ENCODE data around the gene SPAM1. TPM values are rescaled to one million over a fixed set of nuclear protein-coding genes. Genes with fewer than 3 reads are reported as not detected.
"Not testable (repeated sequence)": the region's sequence is repeated elsewhere in the genome, so short reads cannot be mapped to it uniquely, and the experiment has no call there.

SPAM1 gene
- total RNA-seq, 2 experiments from 2014 or later = not detected

DNA sequence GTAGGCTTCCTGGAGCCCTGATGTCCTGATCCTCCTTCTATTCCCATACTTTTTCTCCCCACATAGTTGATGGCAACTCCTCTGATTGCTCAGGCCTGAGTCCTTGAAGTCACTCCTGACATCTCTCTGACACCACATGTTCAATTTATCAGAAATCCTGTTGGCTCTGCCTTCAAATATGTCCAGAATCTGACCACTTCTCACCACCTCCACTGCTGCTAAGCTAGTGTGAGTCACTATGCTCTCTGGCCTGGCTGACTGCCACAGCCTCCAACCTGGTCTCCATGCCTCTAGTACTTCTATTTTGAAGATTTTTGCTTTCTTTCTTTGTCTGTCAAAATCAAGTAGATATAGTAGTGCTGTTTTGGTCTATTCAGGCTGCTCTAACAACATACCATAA, 54.8 kb downstream of the SPAM1 start:
- Mint-ChIP-seq H3K4me1 (no peaks in the 10 kb centered on the region), H3K9me3 (peaks cover 1% of the 10 kb centered on the region), H3K27ac (no peak overlapping the region), H3K27me3 (no peaks in the 10 kb centered on the region), H3K36me3 (no peaks in the 10 kb centered on the region), H3K4me3 (no peak overlapping the region)
- DNase-seq = no peak

DNA sequence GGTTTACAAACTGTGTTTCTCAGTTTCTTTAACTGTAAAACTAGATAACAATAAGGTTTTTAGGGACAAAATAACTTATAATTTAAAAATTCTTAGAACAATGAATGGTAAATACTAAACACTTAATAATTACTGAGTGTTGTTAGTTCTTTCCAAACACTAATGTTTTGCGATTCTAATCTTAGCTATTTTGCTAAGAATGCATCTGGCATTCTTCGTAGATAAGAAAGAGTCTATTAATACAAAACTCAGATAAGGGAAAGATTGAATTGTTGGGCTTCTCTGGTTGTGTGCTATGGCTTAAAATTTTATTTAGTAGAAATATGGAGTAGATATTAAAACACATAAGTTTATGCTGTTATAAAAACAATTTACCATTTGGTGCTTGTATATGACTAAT, 62.4 kb downstream of the SPAM1 start:
- Mint-ChIP-seq H3K4me3 (no peak overlapping the region), H3K9me3 (peaks cover 5% of the 10 kb centered on the region), H3K36me3 (no peaks in the 10 kb centered on the region), H3K4me1 (no peaks in the 10 kb centered on the region), H3K27ac (no peak overlapping the region), H3K27me3 (peaks cover 5% of the 10 kb centered on the region)
- no peak for DNase-seq

DNA sequence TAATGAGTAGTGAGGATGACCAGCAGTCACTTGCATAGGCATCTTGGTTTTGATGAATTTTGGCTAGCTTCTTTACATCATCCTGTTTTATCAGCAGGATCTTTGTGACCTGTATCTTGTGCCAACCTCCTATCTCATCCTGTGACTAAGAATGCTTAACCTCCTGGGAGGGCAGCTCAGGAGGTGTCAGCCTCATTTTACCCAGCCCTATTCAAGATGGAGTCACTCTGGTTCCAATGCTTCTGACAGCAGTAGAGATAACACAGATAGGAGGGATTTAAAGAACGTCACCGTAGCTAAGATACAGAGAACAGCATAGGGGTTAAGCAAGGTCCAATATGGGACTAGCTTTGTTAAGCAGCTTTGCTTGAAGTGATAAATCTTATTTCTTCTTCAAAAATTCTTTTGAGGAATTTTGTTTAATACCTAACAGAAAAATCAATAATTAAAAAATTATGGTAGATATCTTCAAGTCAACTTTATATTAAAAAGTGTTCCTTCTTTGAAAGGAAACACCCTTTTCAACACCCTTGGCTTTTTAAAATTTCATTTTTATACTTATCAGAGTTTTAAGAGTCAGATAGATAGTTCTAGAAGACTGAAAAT, 68.0 kb downstream of the SPAM1 start:
- H3K4me3 Mint-ChIP-seq = no peak overlapping the region
- peaks cover 5% of the 10 kb centered on the region for H3K9me3 Mint-ChIP-seq
- H3K36me3 Mint-ChIP-seq = no peaks in the 10 kb centered on the region
- no peak overlapping the region for H3K27ac Mint-ChIP-seq
- H3K4me1 Mint-ChIP-seq = no peaks in the 10 kb centered on the region
- peaks cover 9% of the 10 kb centered on the region for H3K27me3 Mint-ChIP-seq
- no peak for DNase-seq

DNA sequence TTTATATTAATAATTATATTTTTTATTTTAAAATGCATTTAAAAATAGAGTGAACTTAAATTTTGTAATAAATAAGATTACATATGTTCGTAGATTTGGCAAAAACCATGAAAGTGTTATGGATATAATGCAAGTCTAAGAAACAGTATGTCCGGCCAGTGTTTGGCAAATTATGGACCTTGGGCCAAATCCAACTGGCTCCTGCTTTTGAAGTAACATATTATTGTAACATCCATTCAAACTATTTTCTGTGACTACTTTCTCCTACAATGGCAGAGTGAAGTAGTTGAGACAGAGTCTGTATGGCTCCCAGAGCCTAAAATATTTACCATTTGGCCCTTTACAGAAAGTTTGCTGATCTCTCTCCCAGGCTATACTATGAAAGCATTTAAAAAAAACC, 69.0 kb downstream of the SPAM1 start:
- H3K4me3 Mint-ChIP-seq = no peak overlapping the region
- H3K27ac Mint-ChIP-seq = no peak overlapping the region
- no peak for DNase-seq
- H3K9me3 Mint-ChIP-seq = peaks cover 5% of the 10 kb centered on the region
- no peaks in the 10 kb centered on the region for H3K4me1 Mint-ChIP-seq
- H3K36me3 Mint-ChIP-seq = no peaks in the 10 kb centered on the region
- peaks cover 9% of the 10 kb centered on the region for H3K27me3 Mint-ChIP-seq

DNA sequence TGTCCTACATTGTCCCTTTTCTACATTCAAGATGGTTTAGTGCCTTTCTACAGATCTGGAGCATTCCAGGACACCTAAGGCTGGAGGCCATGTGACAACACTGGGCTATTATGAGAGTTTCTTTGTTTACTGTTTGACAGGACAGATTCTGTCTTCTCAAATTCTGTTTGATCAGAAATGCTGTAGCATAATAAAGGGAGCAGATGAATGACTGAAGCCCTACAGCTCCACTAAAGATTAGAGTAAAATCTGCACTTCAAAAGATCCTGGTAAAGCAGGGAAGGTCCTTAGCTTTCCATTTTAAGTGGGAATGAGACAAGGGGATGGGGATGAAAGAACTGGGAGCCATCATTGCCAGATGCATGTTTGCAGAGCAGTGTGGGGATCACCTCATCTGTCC, 69.4 kb downstream of the SPAM1 start:
- Mint-ChIP-seq H3K27me3 (peaks cover 9% of the 10 kb centered on the region), H3K4me3 (no peak overlapping the region), H3K27ac (no peak overlapping the region), H3K4me1 (no peaks in the 10 kb centered on the region), H3K36me3 (no peaks in the 10 kb centered on the region), H3K9me3 (peaks cover 5% of the 10 kb centered on the region)
- no peak for DNase-seq

DNA sequence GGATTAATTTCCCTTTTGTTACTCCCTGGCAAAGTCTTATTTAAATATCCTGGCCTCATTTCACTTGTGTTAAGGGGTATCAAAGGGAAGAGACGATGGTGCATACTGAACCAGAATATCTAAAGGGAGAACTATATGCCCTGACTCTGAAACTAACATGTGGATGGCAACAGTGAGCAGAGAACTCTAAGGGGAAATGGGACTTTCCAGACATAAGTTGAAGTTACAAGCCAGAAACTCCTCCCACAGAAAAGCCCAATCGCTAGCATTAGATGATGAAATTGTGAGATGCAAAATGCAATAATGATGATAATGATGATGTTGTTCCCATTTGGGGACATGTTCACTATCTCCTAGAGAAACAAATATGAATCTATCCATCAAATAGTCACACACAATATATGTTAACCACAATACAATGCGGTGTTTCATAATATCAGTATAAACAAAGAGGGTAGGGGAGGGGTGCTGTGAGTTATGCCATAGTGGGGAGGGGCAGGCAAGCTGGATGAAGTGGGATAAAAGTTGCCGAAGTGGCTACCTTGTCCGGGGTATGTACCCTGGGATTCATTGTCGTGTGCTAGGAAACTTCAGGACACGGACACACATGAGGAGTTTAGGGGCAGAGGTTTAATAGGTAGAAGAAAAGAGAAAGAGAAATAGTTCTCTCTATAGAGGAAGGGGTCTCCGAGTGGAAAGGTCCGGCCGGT, 70.7 kb downstream of the SPAM1 start:
- peaks cover 1% of the 10 kb centered on the region for H3K9me3 Mint-ChIP-seq
- no peak for DNase-seq

DNA sequence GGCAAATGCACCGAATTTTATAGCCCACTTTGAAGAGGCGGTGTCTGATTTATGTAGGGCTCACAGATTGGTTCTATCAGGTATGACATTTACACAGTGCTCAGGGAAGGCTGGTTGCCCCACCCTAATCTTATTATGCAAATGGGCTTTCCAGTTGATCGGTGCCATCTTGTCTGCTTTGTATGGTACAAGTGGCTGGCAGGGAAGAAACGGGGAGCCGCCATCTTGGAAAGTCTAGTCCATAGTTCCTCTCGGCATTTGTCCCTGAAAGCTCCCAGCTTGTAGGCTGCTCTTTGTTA, 71.2 kb downstream of the SPAM1 start:
- Mint-ChIP-seq H3K36me3 (no peaks in the 10 kb centered on the region), H3K4me3 (no peak overlapping the region), H3K4me1 (no peaks in the 10 kb centered on the region), H3K9me3 (peaks cover 1% of the 10 kb centered on the region), H3K27ac (no peak overlapping the region), H3K27me3 (peaks cover 6% of the 10 kb centered on the region)
- DNase-seq = no peak

More for the DNA sequence above, 70.7 kb downstream of the SPAM1 start:
- Mint-ChIP-seq H3K4me1 (no peaks in the 10 kb centered on the region), H3K27ac (no peak overlapping the region), H3K4me3 (no peak overlapping the region), H3K27me3 (peaks cover 6% of the 10 kb centered on the region), H3K36me3 (no peaks in the 10 kb centered on the region)

DNA sequence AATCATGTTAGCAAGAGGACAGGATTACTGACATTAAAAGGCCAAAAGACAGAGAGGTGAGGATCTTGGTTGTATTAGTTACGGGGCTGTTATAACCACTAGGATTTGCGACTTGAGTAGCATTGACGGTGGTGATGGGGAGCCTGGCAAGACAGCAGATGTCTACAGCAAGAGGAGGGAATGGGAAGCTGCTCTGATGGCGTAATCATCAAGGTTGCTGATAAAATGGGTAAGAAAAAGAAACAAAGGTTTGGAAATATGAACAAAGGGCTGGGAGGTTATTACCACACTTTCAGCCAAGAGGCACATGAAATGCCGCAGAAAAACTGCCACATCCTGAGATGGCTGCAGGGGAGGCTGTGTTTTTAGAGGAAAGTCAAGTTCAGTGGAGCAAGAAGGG, 73.9 kb downstream of the SPAM1 start:
- Mint-ChIP-seq H3K36me3 (no peaks in the 10 kb centered on the region), H3K4me3 (no peak overlapping the region), H3K4me1 (no peaks in the 10 kb centered on the region), H3K9me3 (peaks cover 12% of the 10 kb centered on the region), H3K27me3 (no peaks in the 10 kb centered on the region), H3K27ac (no peak overlapping the region)
- DNase-seq = no peak

DNA sequence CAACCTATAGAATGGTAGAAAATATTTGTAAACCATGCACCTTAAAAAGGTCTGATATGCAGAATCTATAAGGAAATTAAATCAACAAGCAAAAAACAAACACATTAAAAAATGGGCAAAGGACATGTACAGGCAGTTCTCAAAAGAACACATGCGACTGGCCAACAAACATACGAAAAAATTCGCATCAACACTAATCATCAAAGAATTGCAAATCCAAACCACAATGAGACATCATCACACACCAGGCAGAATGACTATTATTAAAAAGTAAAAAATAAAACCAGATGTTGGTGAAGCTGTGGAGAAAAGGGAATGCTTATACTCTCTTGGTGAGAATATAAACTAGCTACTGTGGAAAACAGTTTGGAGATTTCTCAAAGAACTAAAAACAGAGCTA, 74.7 kb downstream of the SPAM1 start:
- H3K27me3 Mint-ChIP-seq = no peaks in the 10 kb centered on the region
- no peaks in the 10 kb centered on the region for H3K36me3 Mint-ChIP-seq
- DNase-seq = no peak
- H3K4me3 Mint-ChIP-seq = no peak overlapping the region
- H3K4me1 Mint-ChIP-seq = no peaks in the 10 kb centered on the region
- peaks cover 12% of the 10 kb centered on the region for H3K9me3 Mint-ChIP-seq
- no peak overlapping the region for H3K27ac Mint-ChIP-seq

DNA sequence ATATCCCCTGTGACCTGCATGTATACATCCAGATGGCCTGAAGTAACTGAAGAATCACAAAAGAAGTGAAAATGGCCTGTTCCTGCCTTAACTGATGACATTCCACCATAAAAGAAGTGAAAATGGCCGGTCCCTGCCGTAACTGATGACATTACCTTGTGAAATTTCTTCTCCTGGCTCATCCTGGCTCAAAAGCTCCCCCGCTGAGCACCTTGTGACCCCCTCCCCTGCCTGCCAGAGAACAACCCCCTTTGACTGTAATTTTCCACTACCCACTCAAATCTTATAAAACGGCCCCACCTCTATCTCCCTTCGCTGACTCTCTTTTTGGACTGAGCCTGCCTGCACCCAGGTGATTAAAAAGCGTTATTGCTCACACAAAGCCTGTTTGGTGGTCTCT, 83.3 kb downstream of the SPAM1 start:
- not testable (repeated sequence) for H3K36me3 Mint-ChIP-seq, DNase-seq, H3K27ac Mint-ChIP-seq, H3K27me3 Mint-ChIP-seq, H3K4me3 Mint-ChIP-seq, H3K4me1 Mint-ChIP-seq, H3K9me3 Mint-ChIP-seq

DNA sequence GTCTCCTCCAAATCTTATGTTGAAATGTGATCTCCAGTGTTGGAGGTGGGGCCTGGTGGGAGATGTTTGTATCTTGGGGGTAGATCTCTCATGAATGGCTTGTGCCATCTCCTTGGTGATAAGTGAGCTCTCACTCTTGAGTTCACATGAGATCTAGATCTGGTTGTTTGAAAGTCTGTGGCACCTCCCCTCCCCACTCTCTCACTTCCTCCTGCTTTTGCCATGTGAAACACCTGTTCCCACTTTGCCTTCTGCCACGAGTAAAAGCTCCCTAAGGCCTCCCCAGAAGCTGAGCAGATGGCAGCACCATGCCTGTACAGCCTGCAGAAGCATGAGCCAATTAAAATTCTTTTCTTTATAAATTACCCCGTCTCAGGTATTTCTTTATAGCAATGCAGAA, 84.3 kb downstream of the SPAM1 start:
- Mint-ChIP-seq H3K27ac (no peak overlapping the region), H3K9me3 (no peaks in the 10 kb centered on the region), H3K36me3 (no peaks in the 10 kb centered on the region), H3K4me3 (no peak overlapping the region), H3K27me3 (no peaks in the 10 kb centered on the region), H3K4me1 (no peaks in the 10 kb centered on the region)
- no peak for DNase-seq

Other genes with a start within 250 kb of the SPAM1 start
- gene WASL, start 176.2 kb upstream of the SPAM1 start, total RNA-seq = 1 to 10 TPM; 5.1 to 5.5 TPM
- gene HYAL4, start 80.1 kb upstream of the SPAM1 start, total RNA-seq = not detected
- not detected for gene TMEM229A, start 107.8 kb downstream of the SPAM1 start, total RNA-seq

All from activated naive CD8-positive, alpha-beta T cell treated with anti-CD3 and anti-CD28 coated beads for 36 hours (primary cell).